ENCODE measurements around the gene AMD1.

GRCh38 chr6:110939429-110940200, 65.0 kb downstream of the AMD1 start:
- TF ChIP-seq LEF1 (IDR thresholded peaks at IDR 0.05; ENCODE audit: borderline replicate concordance) (no peak), ARNT (IDR thresholded peaks at IDR 0.05) (no peak), FOXM1 (IDR thresholded peaks at IDR 0.05; ENCODE audit: borderline replicate concordance) (no peak), BHLHE40 (IDR thresholded peaks at IDR 0.05; ENCODE audit: borderline replicate concordance) (no peak), FOXK2 (IDR thresholded peaks at IDR 0.05) (no peak)

All from HEK293T (cell line).